GM23338 (cell line): ENCODE results near the gene SNCB. TPM values are rescaled to one million over a fixed set of nuclear protein-coding genes. Genes with fewer than 3 reads are reported as not detected.

Experiments used
- ATAC-seq: fragments of 200-7000 bp; cut with Tn5 transposase; 3 replicates; pipeline ENCODE4 v1.9.1; 2020
- DNase-seq: peaks from one replicate; pipeline ENCODE4 v3.0.0-alpha.2; 2015; ENCODE audit warnings: low spot score
- H2AFZ ChIP-seq: fragments of 200-600 bp; sonication (generic); 2 replicates; pipeline ENCODE4 v1.8.0; 2016; ENCODE audit warnings: antibody characterized with exemption, mild to moderate bottlenecking, moderate library complexity
- H3F3A ChIP-seq: fragments of 200-600 bp; sonication (generic); replicated peaks from 2 replicates; pipeline ENCODE4 v1.8.0; 2017; ENCODE audit warnings: antibody characterized with exemption, mixed run types, low read depth
- H3K27ac ChIP-seq: fragments of 200-600 bp; sonication (generic); 2 replicates; pipeline ENCODE4 v1.6.1; 2016; ENCODE audit warnings: low read depth
- H3K27me3 ChIP-seq: fragments of 200-600 bp; sonication (generic); 2 replicates; pipeline ENCODE4 v1.8.0; 2016; ENCODE audit warnings: mild to moderate bottlenecking, mixed run types, moderate library complexity; ENCODE audit not compliant: insufficient read depth
- H3K36me3 ChIP-seq: fragments of 200-600 bp; sonication (generic); 2 replicates; pipeline ENCODE4 v1.8.0; 2016; ENCODE audit warnings: mild to moderate bottlenecking; ENCODE audit not compliant: insufficient read depth
- H3K4me1 ChIP-seq: fragments of 200-600 bp; sonication (generic); 2 replicates; pipeline ENCODE4 v1.8.0; 2016; ENCODE audit warnings: mild to moderate bottlenecking, moderate library complexity; ENCODE audit not compliant: insufficient read depth
- H3K4me2 ChIP-seq: fragments of 200-600 bp; sonication (generic); 2 replicates; pipeline ENCODE4 v1.7.1; 2017; ENCODE audit warnings: mixed run types
- H3K4me3 ChIP-seq: fragments of 200-600 bp; sonication (generic); 2 replicates; pipeline ENCODE4 v1.6.1; 2016; ENCODE audit warnings: mixed run types
- H3K79me2 ChIP-seq: fragments of 200-600 bp; sonication (generic); replicated peaks from 2 replicates; pipeline ENCODE4 v1.8.0; 2017; ENCODE audit warnings: mild to moderate bottlenecking; ENCODE audit not compliant: insufficient read depth
- H3K9me2 ChIP-seq: fragments of 200-600 bp; sonication (generic); 2 replicates; pipeline ENCODE4 v1.8.0; 2017; ENCODE audit not compliant: insufficient read depth
- H4K20me1 ChIP-seq: fragments of 200-600 bp; sonication (generic); replicated peaks from 2 replicates; pipeline ENCODE4 v1.8.0; 2017; ENCODE audit warnings: mild to moderate bottlenecking; ENCODE audit not compliant: insufficient read depth
- H3K27ac Mint-ChIP-seq: 2 replicates; pipeline ENCODE4 v1.8.0; 2020; ENCODE audit warnings: inconsistent platforms, mild to moderate bottlenecking, moderate library complexity, mixed read lengths
- H3K27me3 Mint-ChIP-seq: 3 replicates; pipeline ENCODE4 v1.8.0; 2022; ENCODE audit warnings: low read depth, mild to moderate bottlenecking, moderate library complexity, mixed read lengths, inconsistent platforms; ENCODE audit not compliant: insufficient read depth, poor library complexity
- H3K36me3 Mint-ChIP-seq: 3 replicates; pipeline ENCODE4 v1.8.0; 2021; ENCODE audit warnings: low read depth, mild to moderate bottlenecking, inconsistent platforms, moderate library complexity, mixed read lengths
- H3K4me1 Mint-ChIP-seq: 3 replicates; pipeline ENCODE4 v1.8.0; 2020; ENCODE audit warnings: mild to moderate bottlenecking, inconsistent platforms, mixed read lengths
- H3K4me3 Mint-ChIP-seq: 3 replicates; pipeline ENCODE4 v1.8.0; 2021; ENCODE audit warnings: moderate library complexity, mild to moderate bottlenecking, inconsistent platforms, mixed read lengths
- H3K9me3 Mint-ChIP-seq: 3 replicates; pipeline ENCODE4 v1.8.0; 2020; ENCODE audit warnings: moderate library complexity, mild to moderate bottlenecking, inconsistent platforms, mixed read lengths
- CREB1 ChIP-seq: fragments of 250-450 bp; sonication (Bioruptor Pico); IDR thresholded peaks from 2 replicates; pipeline ENCODE4 v1.5.0; 2020; ENCODE audit warnings: low read depth, mild to moderate bottlenecking, moderate library complexity
- EZH2phosphoT487 ChIP-seq: fragments of 200-600 bp; sonication (generic); IDR thresholded peaks from one replicate; pipeline ENCODE4 v1.8.1; 2018; ENCODE audit warnings: antibody characterized with exemption; ENCODE audit not compliant: unreplicated experiment
- JUNB ChIP-seq: IDR thresholded peaks from one replicate; pipeline ENCODE4 v1.6.1; 2016; ENCODE audit warnings: antibody characterized with exemption; ENCODE audit not compliant: unreplicated experiment
- ZNF331 ChIP-seq: fragments of 250-450 bp; sonication (Bioruptor Pico); IDR thresholded peaks from 2 replicates; pipeline ENCODE4 v1.5.0; 2020; ENCODE audit warnings: low read depth, mild to moderate bottlenecking, moderate library complexity
- polyA plus RNA-seq: library from polyadenylated mRNA; unstranded; fragments of >200 nt; fragmentation: Nextera tagmentation; extraction: Ambion mirVana; gene quantifications from 2 replicates; pipeline ENCODE4 v1.2.1, GENCODE V29; 2016
- total RNA-seq: library from RNA; depleted of rRNA; stranded (reverse); fragments of >200 nt; shearing (Covaris generic); gene quantifications from 2 replicates; pipeline ENCODE4 v1.2.3, GENCODE V29; 2014
- TF ChIP-seq, protein P1 (sequence below), 2 experiments: fragments of 200-600 bp in 1 of 2; sonication (generic) in 1 of 2; conservative IDR thresholded peaks; 2 replicates each; pipeline versions ENCODE4 v1.5.1 to v1.6.1; 2016 to 2017; ENCODE audit warnings: antibody characterized with exemption in 2 of 2, low read depth in 2 of 2, mild to moderate bottlenecking in 2 of 2, moderate library complexity in 1 of 2
- TF ChIP-seq, protein P2 (sequence below): fragments of 250-450 bp; sonication (Bioruptor Pico); IDR thresholded peaks from 2 replicates; pipeline ENCODE4 v1.5.0; 2020; ENCODE audit warnings: mild to moderate bottlenecking, moderate library complexity
- TF ChIP-seq, protein P3 (sequence below): IDR thresholded peaks from 2 replicates; pipeline ENCODE4 v1.6.1; 2016; ENCODE audit warnings: antibody characterized with exemption

Gene SNCB
- total and polyA plus RNA-seq, 2 experiments from 2014 or later: 3.6 to 13.5 TPM

DNA sequence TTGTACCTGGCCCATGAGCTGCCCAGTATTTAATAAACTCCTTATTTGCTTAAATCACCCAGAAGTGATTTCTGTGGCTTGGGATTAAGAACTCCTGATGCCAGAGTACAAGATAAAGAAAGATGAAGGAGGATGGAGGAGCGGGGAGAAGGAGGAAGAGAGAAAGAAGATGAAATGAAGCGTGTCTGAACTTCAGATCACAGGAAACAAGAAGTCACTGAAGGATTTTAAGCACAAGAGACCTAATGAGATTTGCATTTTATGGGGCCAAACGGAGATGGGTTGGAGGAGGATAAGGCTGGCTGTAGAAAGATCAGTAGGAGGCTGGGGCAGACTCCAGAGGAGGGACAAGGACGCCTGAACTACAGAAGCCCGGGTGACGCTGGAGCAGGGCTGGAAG, 3.3 kb upstream of the SNCB start (continued):
- TF ChIP-seq, protein P1, sequence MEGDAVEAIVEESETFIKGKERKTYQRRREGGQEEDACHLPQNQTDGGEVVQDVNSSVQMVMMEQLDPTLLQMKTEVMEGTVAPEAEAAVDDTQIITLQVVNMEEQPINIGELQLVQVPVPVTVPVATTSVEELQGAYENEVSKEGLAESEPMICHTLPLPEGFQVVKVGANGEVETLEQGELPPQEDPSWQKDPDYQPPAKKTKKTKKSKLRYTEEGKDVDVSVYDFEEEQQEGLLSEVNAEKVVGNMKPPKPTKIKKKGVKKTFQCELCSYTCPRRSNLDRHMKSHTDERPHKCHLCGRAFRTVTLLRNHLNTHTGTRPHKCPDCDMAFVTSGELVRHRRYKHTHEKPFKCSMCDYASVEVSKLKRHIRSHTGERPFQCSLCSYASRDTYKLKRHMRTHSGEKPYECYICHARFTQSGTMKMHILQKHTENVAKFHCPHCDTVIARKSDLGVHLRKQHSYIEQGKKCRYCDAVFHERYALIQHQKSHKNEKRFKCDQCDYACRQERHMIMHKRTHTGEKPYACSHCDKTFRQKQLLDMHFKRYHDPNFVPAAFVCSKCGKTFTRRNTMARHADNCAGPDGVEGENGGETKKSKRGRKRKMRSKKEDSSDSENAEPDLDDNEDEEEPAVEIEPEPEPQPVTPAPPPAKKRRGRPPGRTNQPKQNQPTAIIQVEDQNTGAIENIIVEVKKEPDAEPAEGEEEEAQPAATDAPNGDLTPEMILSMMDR (conservative IDR thresholded peaks at IDR 0.05; ENCODE audit: low read depth in 2 of 2): no peak
- TF ChIP-seq, protein P2, sequence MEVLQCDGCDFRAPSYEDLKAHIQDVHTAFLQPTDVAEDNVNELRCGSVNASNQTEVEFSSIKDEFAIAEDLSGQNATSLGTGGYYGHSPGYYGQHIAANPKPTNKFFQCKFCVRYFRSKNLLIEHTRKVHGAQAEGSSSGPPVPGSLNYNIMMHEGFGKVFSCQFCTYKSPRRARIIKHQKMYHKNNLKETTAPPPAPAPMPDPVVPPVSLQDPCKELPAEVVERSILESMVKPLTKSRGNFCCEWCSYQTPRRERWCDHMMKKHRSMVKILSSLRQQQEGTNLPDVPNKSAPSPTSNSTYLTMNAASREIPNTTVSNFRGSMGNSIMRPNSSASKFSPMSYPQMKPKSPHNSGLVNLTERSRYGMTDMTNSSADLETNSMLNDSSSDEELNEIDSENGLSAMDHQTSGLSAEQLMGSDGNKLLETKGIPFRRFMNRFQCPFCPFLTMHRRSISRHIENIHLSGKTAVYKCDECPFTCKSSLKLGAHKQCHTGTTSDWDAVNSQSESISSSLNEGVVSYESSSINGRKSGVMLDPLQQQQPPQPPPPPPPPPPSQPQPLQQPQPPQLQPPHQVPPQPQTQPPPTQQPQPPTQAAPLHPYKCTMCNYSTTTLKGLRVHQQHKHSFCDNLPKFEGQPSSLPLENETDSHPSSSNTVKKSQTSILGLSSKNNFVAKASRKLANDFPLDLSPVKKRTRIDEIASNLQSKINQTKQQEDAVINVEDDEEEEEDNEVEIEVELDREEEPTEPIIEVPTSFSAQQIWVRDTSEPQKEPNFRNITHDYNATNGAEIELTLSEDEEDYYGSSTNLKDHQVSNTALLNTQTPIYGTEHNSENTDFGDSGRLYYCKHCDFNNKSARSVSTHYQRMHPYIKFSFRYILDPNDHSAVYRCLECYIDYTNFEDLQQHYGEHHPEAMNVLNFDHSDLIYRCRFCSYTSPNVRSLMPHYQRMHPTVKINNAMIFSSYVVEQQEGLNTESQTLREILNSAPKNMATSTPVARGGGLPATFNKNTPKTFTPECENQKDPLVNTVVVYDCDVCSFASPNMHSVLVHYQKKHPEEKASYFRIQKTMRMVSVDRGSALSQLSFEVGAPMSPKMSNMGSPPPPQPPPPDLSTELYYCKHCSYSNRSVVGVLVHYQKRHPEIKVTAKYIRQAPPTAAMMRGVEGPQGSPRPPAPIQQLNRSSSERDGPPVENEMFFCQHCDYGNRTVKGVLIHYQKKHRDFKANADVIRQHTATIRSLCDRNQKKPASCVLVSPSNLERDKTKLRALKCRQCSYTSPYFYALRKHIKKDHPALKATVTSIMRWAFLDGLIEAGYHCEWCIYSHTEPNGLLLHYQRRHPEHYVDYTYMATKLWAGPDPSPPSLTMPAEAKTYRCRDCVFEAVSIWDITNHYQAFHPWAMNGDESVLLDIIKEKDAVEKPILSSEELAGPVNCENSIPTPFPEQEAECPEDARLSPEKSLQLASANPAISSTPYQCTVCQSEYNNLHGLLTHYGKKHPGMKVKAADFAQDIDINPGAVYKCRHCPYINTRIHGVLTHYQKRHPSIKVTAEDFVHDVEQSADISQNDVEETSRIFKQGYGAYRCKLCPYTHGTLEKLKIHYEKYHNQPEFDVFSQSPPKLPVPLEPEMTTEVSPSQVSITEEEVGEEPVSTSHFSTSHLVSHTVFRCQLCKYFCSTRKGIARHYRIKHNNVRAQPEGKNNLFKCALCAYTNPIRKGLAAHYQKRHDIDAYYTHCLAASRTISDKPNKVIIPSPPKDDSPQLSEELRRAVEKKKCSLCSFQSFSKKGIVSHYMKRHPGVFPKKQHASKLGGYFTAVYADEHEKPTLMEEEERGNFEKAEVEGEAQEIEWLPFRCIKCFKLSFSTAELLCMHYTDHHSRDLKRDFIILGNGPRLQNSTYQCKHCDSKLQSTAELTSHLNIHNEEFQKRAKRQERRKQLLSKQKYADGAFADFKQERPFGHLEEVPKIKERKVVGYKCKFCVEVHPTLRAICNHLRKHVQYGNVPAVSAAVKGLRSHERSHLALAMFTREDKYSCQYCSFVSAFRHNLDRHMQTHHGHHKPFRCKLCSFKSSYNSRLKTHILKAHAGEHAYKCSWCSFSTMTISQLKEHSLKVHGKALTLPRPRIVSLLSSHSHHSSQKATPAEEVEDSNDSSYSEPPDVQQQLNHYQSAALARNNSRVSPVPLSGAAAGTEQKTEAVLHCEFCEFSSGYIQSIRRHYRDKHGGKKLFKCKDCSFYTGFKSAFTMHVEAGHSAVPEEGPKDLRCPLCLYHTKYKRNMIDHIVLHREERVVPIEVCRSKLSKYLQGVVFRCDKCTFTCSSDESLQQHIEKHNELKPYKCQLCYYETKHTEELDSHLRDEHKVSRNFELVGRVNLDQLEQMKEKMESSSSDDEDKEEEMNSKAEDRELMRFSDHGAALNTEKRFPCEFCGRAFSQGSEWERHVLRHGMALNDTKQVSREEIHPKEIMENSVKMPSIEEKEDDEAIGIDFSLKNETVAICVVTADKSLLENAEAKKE: no peak
- no peak for TF ChIP-seq ZNF331
- no peak for TF ChIP-seq JUNB
- TF ChIP-seq EZH2phosphoT487: no peak

DNA sequence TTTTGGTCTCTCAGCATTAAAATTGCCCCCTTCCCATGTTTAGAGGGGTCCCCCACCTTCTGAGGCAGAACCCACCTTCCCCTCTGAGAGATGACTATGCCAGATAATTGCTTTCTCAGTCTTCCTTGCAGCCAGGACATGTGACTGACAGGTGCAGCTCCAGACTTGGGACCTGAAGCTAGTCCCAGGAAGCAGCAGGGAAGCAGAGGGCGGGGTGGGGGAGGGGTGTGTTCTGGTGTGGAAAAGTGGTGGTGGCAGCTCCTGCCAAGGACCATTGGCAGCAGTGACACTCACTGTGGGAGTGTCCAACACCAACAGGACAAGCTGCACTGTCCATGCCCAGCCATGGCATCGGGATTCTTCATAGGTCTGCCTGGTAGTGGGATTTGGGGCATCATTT, 2.4 kb upstream of the SNCB start:
- Histone ChIP-seq H3K27me3 (peaks cover 41% of the 10 kb centered on the region), H3K27ac (no peak overlapping the region), H2AFZ (no peak overlapping the region), H3K79me2 (no peaks in the 10 kb centered on the region), H3K36me3 (no peaks in the 10 kb centered on the region), H4K20me1 (peaks cover 6% of the 10 kb centered on the region; the same call in 1 of the 2 replicates), H3K4me1 (peaks cover 20% of the 10 kb centered on the region), H3F3A (peaks cover 5% of the 10 kb centered on the region; the same call in 1 of the 2 replicates), H3K4me3 (no peak overlapping the region), H3K9me2 (no peaks in the 10 kb centered on the region), H3K4me2 (no peak overlapping the region)
- no peak for DNase-seq
- no peak overlapping the region for H3K4me3 Mint-ChIP-seq
- peaks cover 50% of the 10 kb centered on the region for H3K27me3 Mint-ChIP-seq
- H3K4me1 Mint-ChIP-seq: peaks cover 47% of the 10 kb centered on the region
- H3K9me3 Mint-ChIP-seq: peaks cover 7% of the 10 kb centered on the region; the same call in 2 of the 3 replicates
- no peak overlapping the region for H3K27ac Mint-ChIP-seq
- ATAC-seq: no peak
- no peaks in the 10 kb centered on the region for H3K36me3 Mint-ChIP-seq
- TF ChIP-seq, protein P3, sequence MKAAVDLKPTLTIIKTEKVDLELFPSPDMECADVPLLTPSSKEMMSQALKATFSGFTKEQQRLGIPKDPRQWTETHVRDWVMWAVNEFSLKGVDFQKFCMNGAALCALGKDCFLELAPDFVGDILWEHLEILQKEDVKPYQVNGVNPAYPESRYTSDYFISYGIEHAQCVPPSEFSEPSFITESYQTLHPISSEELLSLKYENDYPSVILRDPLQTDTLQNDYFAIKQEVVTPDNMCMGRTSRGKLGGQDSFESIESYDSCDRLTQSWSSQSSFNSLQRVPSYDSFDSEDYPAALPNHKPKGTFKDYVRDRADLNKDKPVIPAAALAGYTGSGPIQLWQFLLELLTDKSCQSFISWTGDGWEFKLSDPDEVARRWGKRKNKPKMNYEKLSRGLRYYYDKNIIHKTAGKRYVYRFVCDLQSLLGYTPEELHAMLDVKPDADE: no peak
- TF ChIP-seq, protein P2: no peak
- no peak for TF ChIP-seq CREB1 (CRISPR knock-in tag)
